Jurkat, Clone E6-1 (cell line): ENCODE results near the gene SPTBN4.
"Not testable (repeated sequence)": the region's sequence is repeated elsewhere in the genome, so short reads cannot be mapped to it uniquely, and the experiment has no call there.

Source experiments
- DNase-seq: peaks from one replicate; pipeline ENCODE4 v3.0.0-alpha.2; 2011; ENCODE audit warnings: low read depth, low spot score
- H3K4me3 ChIP-seq: 2 replicates; pipeline ENCODE4 v1.5.1; 2011; ENCODE audit warnings: mild to moderate bottlenecking, low read length, control low read depth, moderate library complexity

Gene SPTBN4

DNA sequence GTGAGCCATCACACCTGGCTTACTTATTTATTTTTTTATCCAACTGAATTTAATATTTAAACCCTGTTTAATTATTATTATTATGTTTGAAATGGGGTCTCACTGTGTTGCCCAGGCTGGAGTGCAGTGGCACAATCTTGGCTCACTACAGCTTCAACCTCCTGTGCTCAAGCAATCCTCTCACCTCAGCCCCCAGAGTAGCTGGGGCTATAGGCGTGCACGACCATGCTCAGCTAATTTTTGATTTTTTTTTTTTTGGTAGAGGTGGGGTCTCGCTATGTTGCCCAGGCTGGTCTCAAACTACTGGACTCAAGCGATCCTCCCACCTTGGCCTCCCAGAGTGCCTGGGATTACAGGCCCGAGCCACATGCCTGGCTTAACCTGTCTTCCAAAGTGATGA is 32.5 kb downstream of the SPTBN4 start:
- H3K4me3 ChIP-seq: no peak overlapping the region
- DNase-seq: no peak

DNA sequence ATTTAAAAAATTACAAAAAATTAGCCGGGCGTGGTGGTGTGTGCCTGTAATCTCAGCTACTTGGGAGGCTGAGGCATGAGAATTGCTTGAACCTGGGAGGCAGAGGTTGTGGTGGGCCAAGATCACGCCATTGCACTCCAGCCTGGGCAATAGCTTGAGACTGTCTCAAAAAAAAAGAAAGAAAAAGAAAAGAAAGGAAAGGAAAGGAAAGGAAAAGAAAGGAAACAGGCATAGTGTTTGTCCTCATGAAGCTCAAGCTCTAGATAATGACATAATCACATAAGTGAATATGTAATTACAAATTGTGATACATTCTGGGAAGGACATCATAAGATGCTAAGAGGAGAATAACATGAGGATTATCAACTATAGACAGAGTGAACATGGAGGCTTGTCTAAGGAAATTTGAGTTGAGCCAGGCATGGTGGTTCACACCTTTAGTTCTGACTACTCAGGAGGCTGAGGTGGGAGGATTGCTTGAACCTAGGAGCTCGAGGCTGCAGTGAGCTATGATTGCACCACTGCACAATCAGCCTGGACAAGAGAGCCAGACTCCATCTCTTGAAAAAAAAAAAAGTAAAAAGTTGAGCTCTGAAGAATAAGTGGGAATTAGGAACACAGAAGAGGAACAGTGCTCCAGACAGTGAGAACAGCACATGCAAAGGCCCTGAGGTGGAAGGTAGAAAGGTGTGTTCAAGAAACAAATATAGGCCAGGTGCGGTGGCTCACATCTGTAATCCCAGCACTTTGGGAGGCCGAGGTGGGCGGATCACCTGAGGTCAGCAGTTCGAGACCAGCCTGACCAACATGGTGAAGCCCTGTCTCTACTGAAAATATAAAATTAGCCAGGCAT is 34.1 kb downstream of the SPTBN4 start:
- H3K4me3 ChIP-seq, DNase-seq: not testable (repeated sequence)

DNA sequence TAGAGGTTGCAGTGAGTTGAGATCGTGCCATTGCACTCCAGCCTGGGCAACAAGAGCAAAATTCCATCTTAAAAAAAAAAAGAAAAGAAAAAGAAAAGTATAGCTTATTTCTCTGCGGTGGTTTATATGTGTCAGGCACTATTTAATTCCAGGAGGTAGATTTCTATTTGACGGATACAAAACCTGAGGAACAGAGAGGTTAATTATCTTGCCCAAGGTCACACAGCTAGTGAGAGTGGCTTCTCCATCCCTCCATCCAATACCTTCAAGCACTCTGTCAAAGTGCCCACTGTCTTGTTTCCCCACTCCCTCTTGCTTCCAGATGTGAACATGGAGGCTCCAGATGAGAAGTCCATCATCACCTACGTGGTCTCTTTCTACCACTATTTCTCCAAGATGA is 34.8 kb downstream of the SPTBN4 start:
- DNase-seq: no peak
- H3K4me3 ChIP-seq: no peak overlapping the region

DNA sequence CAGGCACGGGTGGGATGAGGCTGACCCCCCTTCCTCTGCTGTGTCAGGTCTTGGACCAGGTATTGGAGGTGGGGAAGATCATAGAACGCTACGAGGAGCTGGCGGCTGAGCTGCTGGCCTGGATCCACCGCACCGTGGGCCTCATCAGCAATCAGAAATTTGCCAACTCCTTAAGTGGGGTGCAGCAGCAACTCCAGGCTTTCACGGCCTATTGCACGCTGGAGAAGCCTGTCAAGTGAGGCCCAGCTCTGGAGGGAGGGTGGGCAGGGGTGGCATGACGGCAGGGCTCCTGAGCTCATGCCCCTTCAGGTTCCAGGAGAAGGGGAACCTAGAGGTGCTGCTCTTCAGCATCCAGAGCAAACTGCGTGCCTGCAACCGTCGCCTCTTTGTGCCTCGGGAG is 35.3 kb downstream of the SPTBN4 start:
- no peak overlapping the region for H3K4me3 ChIP-seq
- DNase-seq: no peak

DNA sequence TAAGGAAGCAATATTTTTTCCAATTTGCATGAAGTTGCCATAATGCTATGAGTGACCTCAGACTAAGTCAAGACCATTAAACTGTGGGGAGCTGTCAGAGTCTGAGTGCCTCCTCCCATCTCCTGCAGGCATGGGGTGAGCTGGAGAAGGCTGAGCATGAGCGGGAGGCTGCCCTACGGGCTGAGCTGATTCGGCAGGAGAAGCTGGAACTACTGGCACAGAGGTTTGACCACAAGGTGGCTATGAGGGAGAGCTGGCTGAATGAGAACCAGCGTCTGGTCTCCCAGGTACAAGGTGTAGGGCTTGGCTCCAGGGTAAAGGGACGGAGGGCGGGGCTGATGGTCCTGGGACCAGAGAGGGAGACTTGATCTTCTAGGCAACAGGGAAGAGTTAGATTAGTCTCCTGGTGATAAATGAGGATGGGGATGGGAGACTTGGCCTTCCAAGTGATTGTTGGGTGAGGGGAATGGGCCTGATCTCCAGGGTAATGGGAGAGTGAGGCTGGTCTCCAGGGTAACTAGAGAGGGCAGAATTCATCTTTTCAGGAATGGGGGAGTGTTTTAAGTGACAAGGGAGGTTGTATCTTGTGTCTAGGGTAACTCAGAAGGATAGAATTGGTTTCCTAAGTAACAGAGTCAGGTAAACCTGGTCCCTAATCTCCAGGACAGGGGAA is 36.0 kb downstream of the SPTBN4 start:
- DNase-seq: no peak

DNA sequence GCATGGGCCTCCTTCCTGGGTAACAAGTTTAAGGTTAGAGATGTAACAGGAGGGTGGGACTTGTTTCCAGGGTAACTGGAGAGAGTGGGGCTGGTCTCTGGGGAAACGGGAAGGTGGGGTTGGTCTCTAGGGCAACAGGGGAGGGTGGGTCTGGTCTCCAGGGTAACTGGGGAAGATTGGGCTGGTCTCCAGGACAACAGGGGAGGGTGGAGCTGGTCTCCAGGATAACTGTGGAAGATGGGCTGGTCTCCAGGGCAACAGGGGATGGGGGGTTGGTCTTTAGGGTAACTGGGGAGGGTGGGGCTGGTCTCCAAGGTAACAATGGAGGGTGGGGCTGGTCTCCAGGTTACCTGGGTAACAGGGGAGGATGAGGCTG is 36.5 kb downstream of the SPTBN4 start:
- H3K4me3 ChIP-seq: no peak overlapping the region
- peak; percentile 46 for DNase-seq

More for the DNA sequence above, 36.0 kb downstream of the SPTBN4 start:
- H3K4me3 ChIP-seq: no peak overlapping the region

DNA sequence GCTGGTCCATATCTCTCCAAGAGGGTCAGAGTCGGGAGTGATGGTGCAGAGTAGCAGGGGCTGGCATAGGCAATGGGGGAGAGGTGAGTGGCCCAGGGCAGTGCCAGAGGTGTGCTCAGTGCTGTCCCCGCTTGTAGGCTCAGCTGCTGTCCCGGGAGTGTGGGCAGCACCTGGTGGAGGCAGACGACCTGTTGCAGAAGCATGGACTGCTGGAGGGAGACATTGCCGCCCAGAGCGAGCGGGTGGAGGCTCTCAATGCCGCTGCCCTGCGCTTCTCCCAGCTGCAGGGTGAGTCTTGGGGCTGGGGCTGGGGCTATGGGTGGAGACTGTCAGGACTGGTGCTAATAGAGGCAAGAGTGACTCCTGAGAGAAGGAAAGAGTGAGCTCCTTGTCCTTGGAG is 39.3 kb downstream of the SPTBN4 start:
- H3K4me3 ChIP-seq: no peak overlapping the region
- no peak for DNase-seq

DNA sequence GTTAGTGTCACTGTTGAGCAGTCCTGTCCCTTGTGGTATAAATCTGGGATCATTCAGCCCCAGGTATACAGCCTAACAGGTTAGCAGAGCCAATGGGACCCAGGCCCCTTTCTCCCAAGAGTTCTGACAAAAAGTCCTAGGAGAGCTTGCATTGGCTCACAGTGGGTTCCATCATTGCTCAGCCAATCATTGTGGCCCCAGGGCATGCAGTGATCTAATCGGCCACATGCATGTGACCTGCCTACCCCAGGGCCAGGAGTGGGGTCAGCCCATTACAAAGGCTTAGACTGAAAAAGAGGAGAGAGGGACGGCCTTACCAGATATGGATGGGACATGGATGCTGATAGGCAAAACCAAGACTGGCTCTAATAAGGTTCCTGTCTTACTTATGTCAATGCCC is 41.1 kb downstream of the SPTBN4 start:
- H3K4me3 ChIP-seq: no peak overlapping the region
- DNase-seq: no peak

DNA sequence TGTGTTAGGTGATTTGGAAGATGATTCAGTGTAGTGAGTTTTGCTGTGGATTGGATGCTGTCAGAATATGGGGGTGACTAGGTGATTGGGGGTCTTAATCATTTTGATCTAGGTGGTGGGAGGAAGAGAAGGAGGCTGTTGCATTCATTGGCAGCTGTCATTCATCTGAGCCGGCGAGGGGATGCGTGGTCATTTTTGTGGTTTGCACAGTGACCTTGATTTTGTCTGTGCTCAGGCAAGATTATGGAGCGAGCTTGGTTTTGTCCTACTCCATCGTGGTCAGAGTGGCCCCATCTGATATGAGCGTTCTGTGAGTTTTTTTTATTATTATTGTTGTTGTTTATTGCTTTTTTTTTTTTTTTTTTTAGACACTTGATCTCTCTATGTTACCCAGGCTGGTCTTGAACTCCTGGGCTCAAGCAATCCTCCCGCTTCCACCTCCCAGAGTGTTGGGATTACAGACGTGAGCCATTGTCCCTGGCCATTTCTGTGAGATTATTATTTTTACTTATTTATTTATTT is 42.0 kb downstream of the SPTBN4 start:
- DNase-seq: no peak

DNA sequence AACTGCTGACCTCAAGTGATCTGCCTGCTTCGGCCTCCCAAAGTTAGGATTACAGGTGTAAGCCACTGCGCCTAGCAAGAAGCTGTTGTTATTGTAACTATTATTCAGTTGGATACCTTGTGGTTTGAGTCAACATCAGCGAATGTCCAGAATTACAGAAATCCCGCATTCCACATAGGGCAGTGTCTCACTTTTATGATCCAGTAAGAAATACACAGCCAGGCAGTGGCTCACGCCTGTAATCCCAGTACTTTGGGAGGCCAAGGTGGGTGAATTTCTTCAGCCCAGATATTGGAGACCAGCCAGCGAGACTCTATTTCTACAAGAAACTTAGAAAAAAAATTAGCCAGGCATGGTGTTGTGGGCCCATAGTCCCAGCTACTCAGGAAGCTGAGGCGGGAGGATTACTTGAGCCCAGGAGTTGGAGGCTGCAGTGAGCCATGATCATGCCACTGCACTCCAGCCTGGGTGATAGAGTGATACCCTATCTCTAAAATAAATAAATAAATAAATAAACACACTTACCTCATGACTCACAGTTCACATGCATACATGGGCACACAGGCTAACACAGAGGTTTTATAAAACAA is 43.8 kb downstream of the SPTBN4 start:
- no peak overlapping the region for H3K4me3 ChIP-seq
- DNase-seq: no peak

More for the DNA sequence above, 42.0 kb downstream of the SPTBN4 start:
- H3K4me3 ChIP-seq: no peak overlapping the region

DNA sequence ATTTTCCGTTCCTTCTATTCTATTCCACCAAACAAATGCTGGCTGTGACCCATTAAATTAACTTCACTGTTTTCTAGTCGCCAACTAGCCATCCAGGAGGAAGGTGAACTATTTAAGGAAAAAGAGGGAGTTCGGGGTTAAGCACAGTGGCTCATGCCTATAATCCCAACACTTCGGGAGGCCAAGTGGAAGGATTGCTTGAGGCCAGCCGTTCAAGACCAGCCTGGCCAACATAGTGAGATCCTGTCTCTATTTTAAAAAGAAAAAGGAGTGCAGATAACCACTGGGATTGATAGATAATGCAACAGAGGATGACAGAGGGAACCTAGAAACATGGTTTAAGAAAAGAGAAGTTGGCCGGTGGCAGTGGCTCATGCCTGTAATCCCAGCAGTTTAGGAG is 44.7 kb downstream of the SPTBN4 start:
- no peak for DNase-seq
- no peak overlapping the region for H3K4me3 ChIP-seq

DNA sequence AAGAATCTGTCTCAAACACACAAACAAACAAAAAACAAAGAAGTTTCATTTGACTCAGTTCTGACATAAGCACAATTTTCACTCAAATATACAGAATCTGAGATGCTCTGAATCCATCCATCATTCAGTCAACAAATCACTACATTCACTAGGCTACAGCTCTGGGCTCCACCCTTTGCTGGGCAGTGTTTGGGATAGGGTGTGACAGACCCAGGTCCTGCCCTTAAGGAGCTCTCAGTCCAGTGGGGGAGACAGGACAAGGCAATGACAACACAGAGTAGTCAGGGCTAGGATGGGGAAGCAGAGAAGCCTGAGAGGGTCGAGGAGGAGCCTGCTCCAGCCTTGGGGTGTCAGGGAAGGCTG is 45.3 kb downstream of the SPTBN4 start:
- no peak overlapping the region for H3K4me3 ChIP-seq
- no peak for DNase-seq

DNA sequence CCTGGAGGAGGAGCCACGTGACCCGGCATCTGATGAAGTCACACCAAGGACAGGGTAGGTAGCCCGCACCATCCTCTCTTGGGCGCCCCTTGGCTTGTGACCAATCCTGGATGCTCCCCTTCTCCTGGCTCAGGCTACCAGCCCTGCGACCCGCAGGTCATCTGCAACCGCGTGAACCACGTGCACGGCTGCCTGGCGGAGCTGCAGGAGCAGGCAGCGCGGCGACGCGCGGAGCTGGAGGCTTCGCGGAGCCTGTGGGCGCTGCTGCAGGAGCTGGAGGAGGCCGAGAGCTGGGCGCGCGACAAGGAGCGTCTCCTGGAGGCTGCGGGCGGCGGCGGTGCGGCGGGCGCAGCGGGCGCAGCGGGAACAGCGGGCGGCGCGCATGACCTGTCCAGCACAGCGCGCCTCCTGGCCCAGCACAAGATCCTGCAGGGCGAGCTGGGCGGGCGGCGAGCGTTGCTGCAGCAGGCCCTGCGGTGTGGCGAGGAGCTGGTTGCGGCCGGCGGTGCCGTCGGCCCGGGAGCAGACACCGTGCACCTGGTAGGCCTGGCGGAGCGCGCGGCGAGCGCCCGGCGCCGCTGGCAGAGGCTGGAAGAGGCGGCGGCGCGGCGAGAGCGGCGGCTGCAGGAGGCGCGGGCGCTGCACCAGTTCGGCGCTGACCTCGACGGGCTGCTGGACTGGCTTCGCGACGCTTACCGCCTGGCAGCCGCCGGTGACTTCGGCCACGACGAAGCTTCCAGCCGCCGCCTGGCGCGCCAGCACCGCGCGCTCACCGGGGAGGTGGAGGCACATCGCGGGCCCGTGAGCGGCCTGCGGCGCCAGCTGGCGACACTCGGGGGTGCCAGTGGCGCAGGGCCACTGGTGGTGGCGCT is 45.9 kb downstream of the SPTBN4 start:
- DNase-seq: no peak
- H3K4me3 ChIP-seq: no peak overlapping the region

DNA sequence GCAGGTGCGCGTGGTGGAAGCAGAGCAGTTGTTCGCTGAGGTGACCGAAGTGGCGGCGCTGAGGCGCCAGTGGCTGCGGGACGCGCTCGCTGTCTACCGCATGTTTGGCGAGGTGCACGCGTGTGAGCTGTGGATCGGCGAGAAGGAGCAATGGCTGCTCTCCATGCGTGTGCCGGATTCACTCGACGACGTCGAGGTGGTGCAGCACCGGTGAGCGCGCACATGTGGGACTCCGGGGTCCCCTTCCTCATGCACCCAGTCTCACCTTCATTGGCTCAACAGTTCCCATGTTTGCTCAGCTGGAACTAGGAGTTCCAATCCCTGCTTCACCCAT is 46.5 kb downstream of the SPTBN4 start:
- no peak for DNase-seq
- H3K4me3 ChIP-seq: no peak overlapping the region

DNA sequence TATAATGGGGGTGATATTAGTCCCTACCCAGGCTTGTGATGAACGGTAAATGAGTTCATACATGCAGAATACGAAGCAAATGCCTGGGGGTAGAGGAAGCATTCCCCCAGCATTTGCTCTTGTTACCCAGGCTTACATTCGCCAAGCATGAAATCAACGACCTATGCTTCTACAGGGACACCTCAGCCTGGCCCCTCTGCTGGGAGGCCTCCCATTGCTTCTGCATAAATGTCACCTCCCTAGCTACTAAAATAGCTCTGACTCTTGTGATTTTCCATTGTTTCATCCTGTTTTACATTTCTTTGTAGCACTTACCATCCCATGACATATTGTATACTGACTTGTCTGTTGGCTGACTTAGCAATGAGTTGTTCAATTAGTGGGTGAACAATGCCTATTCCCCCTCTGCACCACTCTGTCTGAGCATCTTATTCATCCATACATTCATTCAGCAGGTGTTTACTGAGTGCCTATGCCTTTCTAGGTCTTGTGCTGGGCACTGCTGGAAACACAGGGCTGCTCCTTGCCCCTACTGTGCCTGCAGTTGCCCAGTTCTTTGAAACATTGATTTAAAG is 47.0 kb downstream of the SPTBN4 start:
- H3K4me3 ChIP-seq: no peak overlapping the region
- DNase-seq: no peak

DNA sequence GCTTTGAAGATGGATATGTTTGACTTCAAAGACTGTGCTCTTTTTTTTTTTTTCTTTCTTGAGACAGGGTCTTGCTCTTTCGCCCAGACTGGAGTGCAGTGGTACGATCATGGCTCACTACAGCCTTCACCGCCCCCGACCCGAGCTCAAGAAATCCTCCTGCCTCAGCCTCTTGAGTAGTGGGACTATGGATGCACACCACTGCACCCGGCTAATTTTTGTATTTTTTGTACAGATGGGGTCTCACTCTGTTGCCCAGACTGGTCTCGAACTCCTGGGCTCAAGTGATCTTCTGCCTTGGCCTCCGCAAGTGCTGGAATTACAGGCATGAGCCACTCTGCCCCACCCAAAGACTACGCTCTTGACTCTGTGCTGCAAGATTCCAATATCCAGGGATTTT is 50.4 kb downstream of the SPTBN4 start:
- H3K4me3 ChIP-seq: no peak overlapping the region
- DNase-seq: no peak

DNA sequence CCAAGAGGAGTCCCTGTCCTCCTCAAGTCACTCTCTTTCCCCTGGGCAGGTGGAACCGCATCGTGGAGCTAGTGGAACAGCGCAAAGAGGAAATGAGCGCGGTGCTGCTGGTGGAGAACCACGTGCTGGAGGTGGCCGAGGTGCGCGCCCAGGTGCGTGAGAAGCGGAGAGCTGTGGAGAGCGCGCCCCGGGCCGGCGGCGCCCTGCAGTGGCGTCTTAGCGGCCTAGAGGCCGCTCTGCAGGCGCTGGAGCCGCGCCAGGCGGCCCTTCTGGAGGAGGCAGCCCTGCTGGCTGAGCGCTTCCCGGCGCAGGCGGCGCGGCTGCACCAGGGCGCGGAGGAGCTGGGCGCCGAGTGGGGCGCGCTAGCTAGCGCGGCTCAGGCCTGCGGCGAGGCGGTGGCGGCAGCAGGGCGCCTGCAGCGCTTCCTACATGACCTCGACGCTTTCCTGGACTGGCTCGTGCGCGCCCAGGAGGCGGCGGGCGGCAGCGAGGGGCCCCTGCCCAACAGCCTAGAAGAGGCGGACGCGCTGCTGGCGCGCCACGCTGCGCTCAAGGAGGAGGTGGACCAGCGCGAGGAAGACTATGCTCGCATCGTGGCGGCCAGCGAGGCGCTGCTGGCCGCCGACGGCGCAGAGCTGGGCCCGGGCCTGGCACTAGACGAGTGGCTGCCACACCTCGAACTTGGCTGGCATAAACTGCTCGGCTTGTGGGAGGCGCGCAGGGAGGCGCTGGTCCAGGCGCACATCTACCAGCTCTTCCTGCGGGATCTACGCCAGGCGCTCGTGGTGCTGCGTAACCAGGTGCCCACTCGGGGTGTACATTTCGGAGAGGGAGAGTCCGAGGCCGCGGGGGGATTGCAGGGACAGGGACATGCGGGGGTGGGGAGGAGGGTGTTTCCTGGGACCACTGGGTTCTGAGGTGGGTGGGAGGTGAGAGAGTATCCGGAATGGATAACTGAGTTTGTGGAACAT is 52.8 kb downstream of the SPTBN4 start:
- no peak for DNase-seq
- H3K4me3 ChIP-seq: no peak overlapping the region

DNA sequence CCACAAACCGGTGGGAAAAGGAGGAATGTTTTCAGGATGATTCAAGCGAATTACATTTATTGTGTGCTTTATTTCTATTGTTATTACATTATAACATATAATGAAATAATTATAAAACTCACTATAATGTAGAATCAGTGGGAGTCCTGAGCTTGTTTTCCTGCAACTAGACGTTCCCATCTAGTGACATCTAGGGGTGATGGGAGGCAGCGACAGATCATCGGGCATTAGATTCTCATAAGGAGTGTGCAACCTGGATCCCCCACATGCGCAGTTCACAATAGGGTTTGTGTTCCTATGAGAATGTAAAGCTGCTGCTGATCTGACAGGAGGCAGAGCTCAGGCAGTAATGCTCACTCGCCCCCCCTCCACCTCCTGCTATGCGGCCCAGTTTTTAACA is 54.5 kb downstream of the SPTBN4 start:
- peak; percentile 44 for DNase-seq
- no peak overlapping the region for H3K4me3 ChIP-seq
